Astrocyte (in vitro differentiated cells and primary cell): ENCODE measurements around the gene DMKN.

Experiments used
- CTCF ChIP-seq: IDR thresholded peaks from 2 replicates; pipeline ENCODE4 v1.5.1; 2011; ENCODE audit warnings: low read depth, mild to moderate bottlenecking, inconsistent platforms, low read length, moderate library complexity; ENCODE audit not compliant: insufficient read depth
- EZH2 ChIP-seq: IDR thresholded peaks from 2 replicates; pipeline ENCODE4 v1.6.1; 2012; ENCODE audit warnings: mild to moderate bottlenecking, low read length, inconsistent platforms; ENCODE audit not compliant: insufficient read depth

- TF ChIP-seq EZH2 = no peak
- no peak for TF ChIP-seq CTCF
Observed at GRCh38 chr19:35458192-35458591, 55.3 kb downstream of the DMKN start.
